OCI-LY7 (cell line): ENCODE measurements around the gene ZNF281. TPM values are rescaled to one million over a fixed set of nuclear protein-coding genes. Genes with fewer than 3 reads are reported as not detected.

Source experiments
- BruUV-seq: library from RNA; stranded (reverse); fragments of 400-500 nt; replicated peaks from 2 replicates; lab custom pipeline; 2021; lab: Mats Ljungman, UMichigan
- CTCF ChIA-PET: fragments of 300-600 bp; sonication (Branson Sonifier 250); formaldehyde crosslinking; loops from one replicate; lab custom pipeline; 2022; ENCODE audit warnings: antibody characterized with exemption; ENCODE audit not compliant: unreplicated experiment; lab: Charles Lee
- POLR2A ChIA-PET: fragments of 300-600 bp; sonication (Branson Sonifier 250); formaldehyde crosslinking; loops from one replicate; lab custom pipeline; 2022; ENCODE audit warnings: antibody characterized with exemption; lab: Charles Lee
- DNase-seq: peaks from one replicate; pipeline ENCODE4 v3.0.0-alpha.2; 2015; ENCODE audit warnings: low spot score
- H2AFZ ChIP-seq: fragments of 200-600 bp; sonication (generic), shearing (Covaris generic); 2 replicates; pipeline ENCODE4 v1.6.1; 2014; ENCODE audit warnings: mild to moderate bottlenecking, antibody characterized with exemption, low read length, moderate library complexity
- H3K27ac ChIP-seq: fragments of 200-600 bp; sonication (generic); 2 replicates; pipeline ENCODE4 v1.5.1; 2014; ENCODE audit warnings: mixed run types, low read depth, mild to moderate bottlenecking, moderate library complexity, low read length, inconsistent platforms; ENCODE audit not compliant: poor library complexity, severe bottlenecking
- H3K36me3 ChIP-seq: fragments of 200-600 bp; sonication (generic); 2 replicates; pipeline ENCODE4 v1.6.1; 2014; ENCODE audit warnings: mild to moderate bottlenecking, antibody characterized with exemption, low read length, moderate library complexity, mixed read lengths; ENCODE audit not compliant: insufficient read depth
- H3K4me1 ChIP-seq: fragments of 200-600 bp; sonication (generic); 2 replicates; pipeline ENCODE4 v1.5.1; 2014; ENCODE audit warnings: mild to moderate bottlenecking, low read length; ENCODE audit not compliant: insufficient read depth, poor library complexity, severe bottlenecking
- H3K4me2 ChIP-seq: fragments of 200-600 bp; sonication (generic); 2 replicates; pipeline ENCODE4 v1.6.1; 2014; ENCODE audit warnings: mild to moderate bottlenecking, low read length
- H3K4me3 ChIP-seq: fragments of 200-600 bp; sonication (generic); 2 replicates; pipeline ENCODE4 v1.5.1; 2014; ENCODE audit warnings: mild to moderate bottlenecking, low read depth, low read length; ENCODE audit not compliant: poor library complexity, severe bottlenecking
- H3K79me2 ChIP-seq: fragments of 200-600 bp; sonication (generic); 2 replicates; pipeline ENCODE4 v1.6.1; 2016; ENCODE audit warnings: low read depth, mild to moderate bottlenecking, low read length, moderate library complexity, mixed read lengths; ENCODE audit not compliant: insufficient read depth
- H3K9me2 ChIP-seq: fragments of 200-600 bp; sonication (generic); 2 replicates; pipeline ENCODE4 v1.6.1; 2016; ENCODE audit warnings: mild to moderate bottlenecking, low read length, mixed read lengths; ENCODE audit not compliant: insufficient read depth
- H3K9me3 ChIP-seq: fragments of 200-600 bp; sonication (generic); 2 replicates; pipeline ENCODE4 v1.6.1; 2014; ENCODE audit warnings: mild to moderate bottlenecking, mixed run types, low read length, mixed read lengths
- H4K20me1 ChIP-seq: fragments of 200-600 bp; sonication (generic); 2 replicates; pipeline ENCODE4 v1.6.1; 2014; ENCODE audit warnings: mild to moderate bottlenecking, antibody characterized with exemption, low read length, moderate library complexity, mixed read lengths; ENCODE audit not compliant: insufficient read depth
- CTCF ChIP-seq: fragments of 200-600 bp; sonication (generic); conservative IDR thresholded peaks from 2 replicates; pipeline ENCODE4 v1.5.1; 2014; ENCODE audit warnings: mild to moderate bottlenecking, antibody characterized with exemption, low read length, moderate library complexity, mixed read lengths
- EZH2phosphoT487 ChIP-seq: fragments of 200-600 bp; sonication (generic); IDR thresholded peaks from 2 replicates; pipeline ENCODE4 v1.6.1; 2018; ENCODE audit warnings: low read depth, borderline replicate concordance, mild to moderate bottlenecking, mixed run types, antibody characterized with exemption, low read length, moderate library complexity, mixed read lengths
- intact Hi-C: fragments of 100-400 bp; cut with micrococcal nuclease; formaldehyde crosslinking; loops from one replicate; pipeline ENCODE4 v1.10.0; 2022; ENCODE audit not compliant: unreplicated experiment
- total RNA-seq, 2 experiments: library from RNA; depleted of rRNA in 1 of 2; stranded (reverse); fragments of >200 nt in 1 of 2; shearing (Covaris generic) in 1 of 2; gene quantifications; 2 replicates each; pipeline ENCODE4 v1.2.3, GENCODE V29; 2014 to 2022

ZNF281 gene
- total RNA-seq, 2 experiments from 2014 or later, result 23.6 to 24.2 TPM

- ChIA-PET CTCF (no interaction called here), POLR2A (interaction anchor here (0.6 to 3.8 kb wide), 8 partner anchors 8 to 31 kb away, joined by 3 to 32 read pairs (median 4); no protein-coding TSS in a partner anchor)
- H3K4me1 ChIP-seq, result peaks cover 56% of the 10 kb centered on the region
- peaks cover 7% of the 10 kb centered on the region; the same call in 1 of the 2 replicates for H3K79me2 ChIP-seq
- H3K4me2 ChIP-seq, result no peak overlapping the region
- intact Hi-C loops, result no loop called here
- H3K4me3 ChIP-seq, result no peak overlapping the region
- H4K20me1 ChIP-seq, result no peaks in the 10 kb centered on the region
- peaks cover 10% of the 10 kb centered on the region for H3K36me3 ChIP-seq
- no peak overlapping the region for H3K27ac ChIP-seq
- TF ChIP-seq CTCF (no peak), EZH2phosphoT487 (no peak)
- no peaks in the 10 kb centered on the region for H3K9me2 ChIP-seq
- no TSS peak for BruUV-seq
- H3K9me3 ChIP-seq, result no peaks in the 10 kb centered on the region
- H2AFZ ChIP-seq, result no peak overlapping the region
- DNase-seq, result no peak
Observed at GRCh38 chr1:200369131-200369530, 40.7 kb downstream of the ZNF281 start.

GRCh38 chr1:200368556-200368955 is 41.3 kb downstream of the ZNF281 start:
- H3K4me1 ChIP-seq, result peaks cover 59% of the 10 kb centered on the region
- DNase-seq, result no peak
- intact Hi-C loops, result no loop called here
- POLR2A ChIA-PET, result interaction anchor here (0.8 to 3.8 kb wide), 6 partner anchors 11 to 54 kb away, joined by 3 to 32 read pairs (median 4); no protein-coding TSS in a partner anchor
- no peaks in the 10 kb centered on the region for H4K20me1 ChIP-seq
- BruUV-seq, result no TSS peak
- no peak for TF ChIP-seq EZH2phosphoT487
- TF ChIP-seq CTCF, result no peak
- H3K27ac ChIP-seq, result no peak overlapping the region
- peaks cover 7% of the 10 kb centered on the region; the same call in 1 of the 2 replicates for H3K79me2 ChIP-seq
- no peaks in the 10 kb centered on the region for H3K9me2 ChIP-seq
- H3K9me3 ChIP-seq, result no peaks in the 10 kb centered on the region
- CTCF ChIA-PET, result no interaction called here
- peaks cover 10% of the 10 kb centered on the region for H3K36me3 ChIP-seq
- no peak overlapping the region for H3K4me2 ChIP-seq
- H3K4me3 ChIP-seq, result no peak overlapping the region
- H2AFZ ChIP-seq, result no peak overlapping the region

GRCh38 chr1:200367841-200368534 is 41.8 kb downstream of the ZNF281 start:
- H3K9me2 ChIP-seq, result no peaks in the 10 kb centered on the region

More at GRCh38 chr1:200367841-200368534, 41.8 kb downstream of the ZNF281 start:
- DNase-seq, result no peak
- H3K79me2 ChIP-seq, result peaks cover 2% of the 10 kb centered on the region; the same call in 1 of the 2 replicates
- BruUV-seq, result no TSS peak
- peaks cover 10% of the 10 kb centered on the region for H3K36me3 ChIP-seq
- intact Hi-C loops, result no loop called here
- H3K4me1 ChIP-seq, result peaks cover 59% of the 10 kb centered on the region
- H4K20me1 ChIP-seq, result no peaks in the 10 kb centered on the region
- no peaks in the 10 kb centered on the region for H3K9me3 ChIP-seq
- CTCF ChIA-PET, result no interaction called here
- POLR2A ChIA-PET, result interaction anchor here (0.6 to 3.8 kb wide), 8 partner anchors 11 to 284 kb away, joined by 3 to 32 read pairs (median 3); no protein-coding TSS in a partner anchor
- H3K27ac ChIP-seq, result no peak overlapping the region
- H3K4me2 ChIP-seq, result no peak overlapping the region
- TF ChIP-seq EZH2phosphoT487, result no peak
- TF ChIP-seq CTCF, result no peak
- no peak overlapping the region for H3K4me3 ChIP-seq
- no peak overlapping the region for H2AFZ ChIP-seq
